Esophagus muscularis mucosa (tissue), 4 donors: ENCODE results near the gene ZNF311.

Experiments
- CTCF ChIP-seq, 3 experiments: fragments of 200-600 bp in 2 of 3; fragments of 450-650 bp in 1 of 3; sonication (generic) in 2 of 3; IDR thresholded peaks; one replicate each; pipeline ENCODE4 v1.5.1; 2017 to 2019; ENCODE audit warnings: antibody characterized with exemption in 3 of 3, mild to moderate bottlenecking in 2 of 3, moderate library complexity in 1 of 3
- EP300 ChIP-seq: sonication (generic); formaldehyde crosslinking; IDR thresholded peaks from one replicate; pipeline ENCODE4 v1.6.1; 2017; ENCODE audit warnings: antibody characterized with exemption
- POLR2A ChIP-seq: fragments of 450-650 bp; IDR thresholded peaks from one replicate; pipeline ENCODE4 v1.6.1; 2017; ENCODE audit warnings: antibody characterized with exemption, moderate library complexity, mild to moderate bottlenecking, low read depth
- POLR2AphosphoS5 ChIP-seq, 2 donors: sonication (generic); formaldehyde crosslinking; IDR thresholded peaks; one replicate each; pipeline ENCODE4 v1.6.1; 2017; ENCODE audit warnings: antibody characterized with exemption in 2 of 2

GRCh38 chr6:28981431-28981832 is 23.7 kb downstream of the ZNF311 start:
- no peak for TF ChIP-seq EP300
- TF ChIP-seq CTCF (IDR thresholded peaks at IDR 0.05), result no peak
- TF ChIP-seq POLR2A, result no peak
- TF ChIP-seq POLR2AphosphoS5 (IDR thresholded peaks at IDR 0.05), result no peak
